ENCODE data around the gene GDPD3.

The GDPD3 gene

GRCh38 chr16:30075503-30076275, 37.6 kb downstream of the GDPD3 start, which contains the start of gene PPP4C:
Gene PPP4C (plus strand): TSS chr16:30075994. CDS start chr16:30076378, 384 bp downstream.
- no peak for TF ChIP-seq CTCF (IDR thresholded peaks at IDR 0.05)

GRCh38 chr16:30070490-30070889, 42.8 kb downstream of the GDPD3 start:
- TF ChIP-seq CTCF (IDR thresholded peaks at IDR 0.05): no peak

GRCh38 chr16:30069611-30070462, 43.5 kb downstream of the GDPD3 start:
- TF ChIP-seq CTCF (IDR thresholded peaks at IDR 0.05): no peak

- peak; percentile 54; the same call in 1 of the 2 replicates for TF ChIP-seq CTCF (IDR thresholded peaks at IDR 0.05)
Observed at GRCh38 chr16:30068750-30069610, 44.4 kb downstream of the GDPD3 start.

- TF ChIP-seq CTCF (IDR thresholded peaks at IDR 0.05): no peak
Observed at GRCh38 chr16:30068333-30068732, 45.0 kb downstream of the GDPD3 start.

- no peak for TF ChIP-seq CTCF (IDR thresholded peaks at IDR 0.05)
Observed at GRCh38 chr16:30067584-30067916, 45.8 kb downstream of the GDPD3 start.
